Memory B cell (primary cell): Measurements from ENCODE around the gene ANO7.

Source experiments
- ATAC-seq: fragments of 150-1000 bp; cut with Tn5 transposase; 2 replicates; pipeline ENCODE4 v1.10.0; 2021; ENCODE audit warnings: low read depth, mild to moderate bottlenecking, moderate library complexity
- DNase-seq, 2 donors: peaks; one replicate each; pipeline ENCODE4 v3.0.0; 2022; ENCODE audit warnings: low spot score in 2 of 2
- H3K27ac Mint-ChIP-seq: one replicate; pipeline ENCODE4 v1.8.0; 2022; ENCODE audit warnings: mild to moderate bottlenecking, moderate library complexity, mixed read lengths
- H3K27me3 Mint-ChIP-seq: one replicate; pipeline ENCODE4 v1.8.0; 2022; ENCODE audit warnings: mixed read lengths
- H3K36me3 Mint-ChIP-seq: one replicate; pipeline ENCODE4 v1.8.0; 2022; ENCODE audit warnings: mild to moderate bottlenecking, mixed read lengths
- H3K4me1 Mint-ChIP-seq: one replicate; pipeline ENCODE4 v1.8.0; 2022; ENCODE audit warnings: mixed read lengths
- H3K4me3 Mint-ChIP-seq: one replicate; pipeline ENCODE4 v1.8.0; 2022; ENCODE audit warnings: mild to moderate bottlenecking, moderate library complexity, mixed read lengths
- H3K9me3 Mint-ChIP-seq: one replicate; pipeline ENCODE4 v1.8.0; 2022; ENCODE audit warnings: mixed read lengths

The ANO7 gene

GRCh38 chr2:241216211-241216761 is 27.8 kb downstream of the ANO7 start:
- Mint-ChIP-seq H3K27ac (no peak overlapping the region), H3K4me3 (peak overlapping the region; percentile 47), H3K4me1 (peaks cover 4% of the 10 kb centered on the region), H3K9me3 (no peaks in the 10 kb centered on the region), H3K27me3 (no peaks in the 10 kb centered on the region), H3K36me3 (no peaks in the 10 kb centered on the region)
- ATAC-seq, result no peak
- DNase-seq, result no peak

GRCh38 chr2:241217320-241218031 is 29.0 kb downstream of the ANO7 start:
- ATAC-seq (peak; percentile 52), DNase-seq (peak; percentile 36 to 56)
- H3K4me1 Mint-ChIP-seq, result peaks cover 4% of the 10 kb centered on the region
- peak overlapping the region; percentile 83 for H3K4me3 Mint-ChIP-seq
- no peaks in the 10 kb centered on the region for H3K27me3 Mint-ChIP-seq
- H3K27ac Mint-ChIP-seq, result peak overlapping the region; percentile 62
- H3K36me3 Mint-ChIP-seq, result no peaks in the 10 kb centered on the region
- no peaks in the 10 kb centered on the region for H3K9me3 Mint-ChIP-seq

- no peaks in the 10 kb centered on the region for H3K27me3 Mint-ChIP-seq
- peak overlapping the region; percentile 86 for H3K27ac Mint-ChIP-seq
- ATAC-seq (peak; percentile 46), DNase-seq (peak in 1 of 2 donors; percentile 18)
- H3K36me3 Mint-ChIP-seq, result no peaks in the 10 kb centered on the region
- H3K9me3 Mint-ChIP-seq, result no peaks in the 10 kb centered on the region
- H3K4me3 Mint-ChIP-seq, result peak overlapping the region; percentile 87
- H3K4me1 Mint-ChIP-seq, result peaks cover 8% of the 10 kb centered on the region
These were observed 29.9 kb downstream of the ANO7 start for GRCh38 chr2:241218131-241219029.

- Mint-ChIP-seq H3K27me3 (no peaks in the 10 kb centered on the region), H3K27ac (no peak overlapping the region), H3K4me1 (peaks cover 10% of the 10 kb centered on the region), H3K4me3 (no peak overlapping the region), H3K9me3 (no peaks in the 10 kb centered on the region), H3K36me3 (no peaks in the 10 kb centered on the region)
- ATAC-seq (no peak), DNase-seq (no peak)
These were observed 30.5 kb downstream of the ANO7 start for GRCh38 chr2:241219030-241219382.

- Mint-ChIP-seq H3K4me3 (no peak overlapping the region), H3K27ac (no peak overlapping the region), H3K36me3 (no peaks in the 10 kb centered on the region), H3K4me1 (peaks cover 16% of the 10 kb centered on the region), H3K27me3 (no peaks in the 10 kb centered on the region), H3K9me3 (no peaks in the 10 kb centered on the region)
- ATAC-seq (no peak), DNase-seq (no peak)
These were observed 31.4 kb downstream of the ANO7 start for GRCh38 chr2:241219856-241220356.

GRCh38 chr2:241223211-241224017 is 34.9 kb downstream of the ANO7 start:
- Mint-ChIP-seq H3K9me3 (no peaks in the 10 kb centered on the region), H3K27ac (no peak overlapping the region), H3K27me3 (no peaks in the 10 kb centered on the region), H3K36me3 (peaks cover 16% of the 10 kb centered on the region), H3K4me1 (peaks cover 15% of the 10 kb centered on the region), H3K4me3 (no peak overlapping the region)
- ATAC-seq (peak; percentile 44), DNase-seq (no peak)

GRCh38 chr2:241224018-241224850 is 35.8 kb downstream of the ANO7 start:
- no peak overlapping the region for H3K4me3 Mint-ChIP-seq
- H3K4me1 Mint-ChIP-seq, result peaks cover 12% of the 10 kb centered on the region
- H3K9me3 Mint-ChIP-seq, result no peaks in the 10 kb centered on the region
- H3K27ac Mint-ChIP-seq, result peak overlapping the region; percentile 22
- DNase-seq (no peak), ATAC-seq (no peak)
- peaks cover 20% of the 10 kb centered on the region for H3K36me3 Mint-ChIP-seq
- no peaks in the 10 kb centered on the region for H3K27me3 Mint-ChIP-seq

- Mint-ChIP-seq H3K4me1 (peaks cover 12% of the 10 kb centered on the region), H3K36me3 (peaks cover 24% of the 10 kb centered on the region), H3K27me3 (no peaks in the 10 kb centered on the region), H3K9me3 (no peaks in the 10 kb centered on the region), H3K4me3 (no peak overlapping the region), H3K27ac (peak overlapping the region; percentile 22)
- no peak for DNase-seq
- no peak for ATAC-seq
These were observed 36.5 kb downstream of the ANO7 start for GRCh38 chr2:241224851-241225438.

- Mint-ChIP-seq H3K36me3 (peaks cover 29% of the 10 kb centered on the region), H3K9me3 (no peaks in the 10 kb centered on the region), H3K27me3 (no peaks in the 10 kb centered on the region), H3K4me1 (peaks cover 12% of the 10 kb centered on the region), H3K27ac (no peak overlapping the region), H3K4me3 (no peak overlapping the region)
- DNase-seq (no peak), ATAC-seq (no peak)
These were observed 37.1 kb downstream of the ANO7 start for GRCh38 chr2:241225545-241225944.

GRCh38 chr2:241225983-241226382 is 37.5 kb downstream of the ANO7 start:
- H3K27ac Mint-ChIP-seq, result no peak overlapping the region

GRCh38 chr2:241226723-241227572 is 38.5 kb downstream of the ANO7 start:
- no peak overlapping the region for H3K27ac Mint-ChIP-seq
- peaks cover 38% of the 10 kb centered on the region for H3K36me3 Mint-ChIP-seq
- no peaks in the 10 kb centered on the region for H3K27me3 Mint-ChIP-seq
- H3K9me3 Mint-ChIP-seq, result no peaks in the 10 kb centered on the region
- no peak overlapping the region for H3K4me3 Mint-ChIP-seq
- DNase-seq (no peak), ATAC-seq (no peak)
- peaks cover 12% of the 10 kb centered on the region for H3K4me1 Mint-ChIP-seq

More at GRCh38 chr2:241225983-241226382, 37.5 kb downstream of the ANO7 start:
- peaks cover 32% of the 10 kb centered on the region for H3K36me3 Mint-ChIP-seq
- H3K27me3 Mint-ChIP-seq, result no peaks in the 10 kb centered on the region
- H3K9me3 Mint-ChIP-seq, result no peaks in the 10 kb centered on the region
- ATAC-seq (no peak), DNase-seq (no peak)
- no peak overlapping the region for H3K4me3 Mint-ChIP-seq
- peaks cover 12% of the 10 kb centered on the region for H3K4me1 Mint-ChIP-seq

- Mint-ChIP-seq H3K27ac (no peak overlapping the region), H3K36me3 (peaks cover 39% of the 10 kb centered on the region), H3K4me1 (peaks cover 12% of the 10 kb centered on the region), H3K4me3 (no peak overlapping the region), H3K27me3 (no peaks in the 10 kb centered on the region), H3K9me3 (no peaks in the 10 kb centered on the region)
- ATAC-seq, result no peak
- DNase-seq, result no peak
These were observed 39.1 kb downstream of the ANO7 start for GRCh38 chr2:241227594-241227993.
